HG03575 (cell line): ENCODE measurements around the gene RIMBP2.
"Not testable (repeated sequence)": the region's sequence is repeated elsewhere in the genome, so short reads cannot be mapped to it uniquely, and the experiment has no call there.

Experiments used
- ATAC-seq: cut with Tn5 transposase; IDR thresholded peaks from one replicate; pipeline ENCODE4 v1.9.1; 2021; ENCODE audit not compliant: unreplicated experiment, insufficient number of reproducible peaks, low FRiP score; ENCODE audit errors: extremely low read depth

Gene RIMBP2

DNA sequence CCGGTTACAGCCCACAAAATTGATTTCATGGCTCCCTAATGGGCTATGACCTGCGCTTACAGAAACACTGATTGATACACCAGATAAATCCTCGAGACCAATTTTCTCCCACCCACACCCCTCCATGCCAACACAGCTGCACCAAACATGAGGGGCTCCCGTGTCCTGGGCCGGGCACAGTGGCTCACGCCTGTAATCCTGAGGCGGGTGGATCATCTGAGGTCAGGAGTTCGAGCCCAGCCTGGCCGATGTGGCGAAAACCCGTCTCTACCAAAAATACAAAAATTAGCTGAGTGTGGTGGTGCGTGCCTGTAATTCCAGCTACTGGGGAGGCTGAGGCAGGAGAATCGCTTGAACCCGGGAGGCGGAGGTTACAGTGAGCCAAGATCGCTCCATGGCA, 27.1 kb downstream of the RIMBP2 start:
- not testable (repeated sequence) for ATAC-seq

DNA sequence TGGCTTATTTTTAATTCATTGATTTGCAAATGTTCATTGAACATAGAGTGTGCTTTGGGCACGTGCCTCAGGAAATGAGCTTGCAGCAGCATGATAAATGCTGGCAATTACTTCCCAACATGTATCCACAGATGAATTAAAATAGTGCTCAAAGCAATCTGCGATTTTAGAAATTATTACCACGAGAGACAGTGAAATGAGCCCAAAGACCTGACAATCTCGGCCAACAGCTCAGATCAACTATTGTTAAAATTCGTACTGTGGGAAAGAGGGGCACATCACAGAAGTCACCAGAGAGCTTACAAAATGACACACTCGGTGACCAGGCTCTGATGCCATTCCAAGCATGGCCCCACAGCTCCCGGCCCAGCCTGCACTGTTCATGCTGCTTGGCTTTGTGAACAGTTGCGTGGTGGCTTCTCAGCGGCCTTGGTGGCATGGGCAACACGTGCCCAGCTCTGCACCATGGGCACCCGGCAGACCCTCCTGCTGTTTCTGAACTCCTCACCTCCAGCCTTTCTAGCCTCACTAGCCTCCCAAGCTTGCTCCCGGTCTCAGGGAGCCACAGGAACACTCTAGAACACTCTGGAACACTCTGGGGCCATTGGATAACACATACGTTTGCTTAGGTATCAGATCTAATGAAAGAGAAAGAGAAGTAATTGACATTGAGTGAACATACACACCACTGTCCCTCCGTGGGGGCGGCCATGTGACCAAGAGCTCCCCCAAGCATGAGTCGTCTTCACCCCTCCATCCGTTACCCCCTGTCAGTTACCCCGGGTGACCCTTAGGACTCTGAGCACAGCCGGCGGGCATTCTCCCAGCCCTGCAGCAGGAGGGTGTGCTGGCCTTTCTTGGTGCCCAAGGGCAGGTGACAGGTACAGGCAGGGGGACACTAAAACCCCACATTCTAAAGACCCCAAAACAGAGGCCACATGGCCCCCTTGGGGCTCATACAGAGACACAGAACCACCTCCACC, 28.0 kb downstream of the RIMBP2 start:
- ATAC-seq, result no peak

- no peak for ATAC-seq
Measured at GRCh38 chr12:130687190-130687589, 28.9 kb downstream of the RIMBP2 start.

DNA sequence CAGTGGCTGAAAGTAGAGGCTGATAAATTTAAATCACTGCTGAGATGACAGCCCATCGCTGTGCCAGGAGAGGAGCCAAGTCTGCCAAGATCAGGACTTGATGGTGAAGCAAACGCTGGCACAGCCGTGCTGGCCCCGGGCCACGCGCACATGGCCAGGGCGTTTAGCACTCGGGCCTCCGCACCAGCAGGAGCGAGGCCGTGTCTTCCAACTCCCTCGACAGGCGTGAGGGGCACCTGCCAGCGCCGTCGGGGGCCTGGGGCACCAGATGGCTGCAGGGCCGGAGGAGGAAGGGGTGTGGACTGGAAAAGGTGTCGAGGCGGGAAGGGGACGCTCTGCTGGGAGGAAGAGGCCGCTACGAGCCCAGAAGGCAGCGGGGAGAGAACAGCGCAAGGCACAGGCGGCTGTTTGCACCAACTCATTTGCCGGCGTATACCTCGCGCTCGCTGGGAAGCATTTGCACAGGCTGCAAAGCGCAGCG, 29.5 kb downstream of the RIMBP2 start:
- no peak for ATAC-seq

- ATAC-seq, result no peak
Measured at GRCh38 chr12:130685850-130686249, 30.2 kb downstream of the RIMBP2 start.

DNA sequence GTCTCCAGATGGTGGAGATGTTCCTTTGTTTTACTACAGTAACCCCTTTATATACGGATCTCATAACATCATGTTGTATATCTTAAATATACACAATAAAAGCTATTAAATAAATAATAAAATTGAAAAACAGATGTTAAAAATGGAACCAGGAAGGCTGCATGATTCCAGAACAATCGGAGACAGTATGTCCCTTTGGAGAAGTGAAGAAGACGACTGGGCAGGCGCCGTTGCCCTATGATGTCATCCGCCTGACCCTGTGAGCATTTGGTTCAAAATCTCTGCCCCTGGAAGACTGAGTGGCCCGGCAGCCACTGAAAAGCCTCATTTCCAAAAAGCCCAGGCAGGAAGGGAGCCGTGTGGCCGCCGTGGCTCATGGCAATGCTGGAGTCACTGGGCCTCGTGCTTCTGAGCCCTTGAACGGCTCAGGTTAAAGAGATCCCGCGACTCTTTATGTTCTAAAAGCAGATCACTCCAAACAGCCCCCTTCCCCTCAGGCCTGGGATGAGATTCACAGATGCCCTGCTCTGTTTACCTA, 30.8 kb downstream of the RIMBP2 start:
- ATAC-seq, result no peak

GRCh38 chr12:130683811-130684210, 32.3 kb downstream of the RIMBP2 start:
- ATAC-seq, result no peak

GRCh38 chr12:130683080-130683479, 33.0 kb downstream of the RIMBP2 start:
- no peak for ATAC-seq

DNA sequence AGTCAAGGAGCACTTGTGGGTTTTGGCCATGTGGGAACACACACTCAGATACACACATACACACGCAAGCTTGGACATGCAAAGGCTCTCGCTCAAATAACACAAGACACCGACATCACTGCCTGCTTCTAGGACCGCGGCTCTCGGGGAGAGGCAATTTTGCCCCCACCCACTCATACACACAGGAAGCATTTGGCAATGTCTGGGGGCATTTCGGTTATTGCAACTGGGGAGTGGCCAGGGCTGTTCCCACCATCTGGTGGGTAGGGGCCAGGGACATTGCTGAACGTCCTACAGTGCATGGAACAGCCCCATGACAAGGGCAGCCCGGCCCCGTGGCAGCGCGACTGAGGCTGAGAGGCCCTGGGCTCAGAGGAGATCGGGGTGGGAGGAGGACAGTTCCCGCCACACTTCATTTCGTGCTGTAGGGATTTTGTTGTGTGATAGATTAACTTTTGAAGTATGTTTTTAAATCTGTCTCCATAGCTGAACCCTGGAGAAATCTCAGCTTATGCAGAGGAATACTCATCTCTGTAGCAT, 35.6 kb downstream of the RIMBP2 start:
- ATAC-seq, result no peak

DNA sequence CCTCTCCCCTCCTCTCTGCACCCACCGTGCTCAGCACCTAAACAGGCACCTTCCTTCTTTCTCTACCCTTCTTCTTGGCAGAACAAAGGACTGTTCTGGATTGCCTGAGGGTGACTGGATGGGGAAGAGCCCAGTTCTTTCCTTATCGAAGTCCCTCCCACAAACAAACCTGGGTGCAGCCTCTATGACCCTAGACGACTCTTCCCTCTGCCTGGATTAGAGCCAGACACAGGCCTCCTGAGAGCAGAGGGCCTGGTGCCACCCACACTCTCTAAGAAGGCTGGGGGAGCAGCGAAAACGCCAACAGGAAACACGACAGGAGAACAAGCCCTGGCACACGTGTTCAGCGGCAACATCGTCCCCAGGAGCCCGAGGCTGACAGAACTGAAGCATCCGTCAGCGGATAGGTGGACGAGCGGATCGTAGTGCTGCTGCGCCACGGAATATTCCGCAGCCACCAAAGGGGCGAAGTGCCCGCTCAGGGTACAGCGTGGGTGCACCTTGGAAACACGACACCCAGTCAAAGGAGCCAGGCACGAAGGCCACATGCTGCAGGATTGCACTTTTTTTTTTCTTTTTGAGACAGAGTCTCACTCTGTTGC, 38.0 kb downstream of the RIMBP2 start:
- ATAC-seq, result no peak

DNA sequence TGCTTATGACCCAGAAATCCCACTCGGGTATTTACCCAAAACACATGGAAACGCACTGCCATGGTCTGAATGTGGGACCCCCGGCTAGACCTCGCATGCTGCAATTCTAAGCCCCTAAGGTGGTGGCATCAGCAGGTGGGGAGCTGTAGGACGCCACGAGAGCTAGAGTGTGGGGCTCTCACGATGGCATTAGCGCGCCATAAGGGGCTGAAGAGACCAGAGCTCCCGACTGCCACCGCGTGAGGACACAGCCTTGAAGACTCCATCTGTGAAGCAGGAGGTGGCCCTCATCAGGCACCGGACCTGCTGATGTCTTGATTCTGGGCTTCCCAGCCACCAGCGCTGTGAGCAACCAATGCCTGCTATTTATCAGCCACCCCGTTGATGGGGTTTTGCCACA, 40.3 kb downstream of the RIMBP2 start:
- ATAC-seq, result no peak

DNA sequence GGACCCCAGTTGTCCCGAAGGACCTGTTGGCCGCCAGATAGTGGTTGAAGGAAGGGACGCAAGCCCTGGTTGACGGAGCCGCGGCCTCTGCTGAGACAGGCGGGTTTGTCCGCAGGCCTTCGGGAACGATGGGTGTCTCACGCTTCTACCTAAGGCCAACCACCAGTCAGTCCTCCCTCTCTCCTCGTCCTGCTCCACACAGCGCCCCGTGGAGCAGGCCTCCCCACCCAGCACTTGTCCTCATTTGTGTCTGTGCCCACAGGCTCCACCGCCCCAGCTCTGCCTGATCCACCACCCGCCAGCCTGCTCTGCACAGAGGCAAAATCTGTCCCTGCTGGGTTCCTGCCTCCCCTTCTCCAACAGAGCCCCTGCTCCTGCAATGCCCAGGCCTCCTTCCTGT, 41.0 kb downstream of the RIMBP2 start:
- no peak for ATAC-seq

GRCh38 chr12:130674676-130675075, 41.4 kb downstream of the RIMBP2 start:
- ATAC-seq, result no peak

- ATAC-seq, result no peak
Measured at GRCh38 chr12:130673036-130673705, 42.9 kb downstream of the RIMBP2 start.

DNA sequence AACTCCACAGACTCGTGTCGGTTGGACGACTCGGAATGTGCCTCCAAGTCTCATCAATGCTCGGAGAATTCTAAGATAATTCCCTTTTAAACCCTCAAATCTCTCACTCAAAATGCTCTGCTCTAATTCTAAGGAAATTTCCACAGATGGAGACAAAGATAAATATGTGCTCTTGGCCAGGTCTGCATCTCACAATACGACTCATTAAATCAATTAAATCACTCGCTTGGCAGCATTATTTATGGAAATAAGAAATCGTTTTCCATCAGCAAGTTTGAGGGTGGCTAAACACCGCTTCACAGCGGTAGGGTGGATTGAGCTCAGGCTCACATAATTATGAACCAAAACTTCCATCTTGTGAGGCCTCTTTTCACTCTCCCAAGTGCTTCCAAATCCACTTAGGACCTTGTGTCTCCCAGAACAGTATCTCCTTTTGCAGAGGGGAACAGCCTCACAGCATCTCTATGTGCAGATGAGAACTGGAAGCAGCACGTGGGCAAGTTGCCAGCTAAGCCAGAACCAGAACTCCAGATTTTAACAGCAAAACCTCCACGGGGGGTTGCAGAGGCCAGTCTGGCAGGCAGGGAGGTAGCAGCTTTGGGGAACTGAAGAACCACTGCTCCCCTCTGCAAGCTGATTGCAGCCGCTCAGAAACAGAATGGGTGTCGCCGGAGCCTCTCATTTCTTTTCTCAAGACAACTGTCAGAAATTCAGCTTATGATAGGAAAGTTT, 43.8 kb downstream of the RIMBP2 start:
- no peak for ATAC-seq

GRCh38 chr12:130671556-130671955, 44.5 kb downstream of the RIMBP2 start:
- ATAC-seq, result no peak

DNA sequence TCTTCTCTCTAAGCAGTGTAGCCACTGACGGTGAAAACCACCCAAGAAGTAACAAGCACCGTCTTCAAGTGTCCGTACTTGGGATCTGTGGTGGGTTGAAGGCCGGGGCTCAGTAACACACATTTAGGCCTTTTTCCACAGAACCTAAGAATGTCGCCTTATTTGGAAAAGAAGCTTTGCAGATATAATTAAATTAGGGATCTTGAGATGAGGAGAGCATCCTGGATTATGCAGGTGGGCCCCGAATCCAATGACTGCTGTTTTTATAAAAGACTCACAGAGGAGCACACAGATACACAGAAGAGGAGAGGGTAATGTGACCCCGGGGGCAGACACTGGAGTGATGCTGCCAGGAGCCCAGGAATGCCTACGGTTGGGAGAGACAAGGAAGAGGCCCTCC, 46.3 kb downstream of the RIMBP2 start:
- no peak for ATAC-seq

GRCh38 chr12:130669205-130669557, 46.9 kb downstream of the RIMBP2 start:
- ATAC-seq, result no peak
